Measurements from ENCODE around the gene FFAR3. TPM values are rescaled to one million over a fixed set of nuclear protein-coding genes. Genes with fewer than 3 reads are reported as not detected.
"Not testable (repeated sequence)": the region's sequence is repeated elsewhere in the genome, so short reads cannot be mapped to it uniquely, and the experiment has no call there.

FFAR3 gene
- polyA plus RNA-seq, 1 donor (not counting 4 experiments of a cell fraction or from before 2014, with no cell fraction given), result not detected

DNA sequence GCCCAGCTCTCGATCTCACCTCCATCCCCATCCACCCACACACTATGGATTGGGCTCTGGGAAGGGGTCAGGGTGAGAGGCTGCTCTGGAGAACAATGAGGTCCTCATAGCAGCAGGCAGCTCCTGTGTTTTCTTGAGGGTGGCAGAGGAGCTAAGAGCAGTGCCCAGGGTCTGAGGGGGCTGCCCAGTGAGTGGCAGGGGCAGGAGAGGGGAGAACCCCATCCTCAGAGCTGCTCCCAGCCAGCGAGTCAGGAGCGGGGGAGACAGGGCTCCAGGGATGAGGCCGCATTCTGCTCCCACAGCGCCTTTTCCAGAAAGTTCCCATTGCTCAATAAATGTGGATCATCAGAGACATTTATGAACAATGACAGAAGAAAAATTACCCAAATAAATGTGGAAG, 1.8 kb downstream of the FFAR3 start:
- H3K4me2 ChIP-seq (ENCODE audit: control insufficient read depth, extremely low read depth, insufficient read depth, low read depth, low read length); dilution Hi-C loops (cut with MboI; ENCODE audit: extremely low pct_ligation_motif_present, low sequenced_read_pairs); FAIRE-seq; H4K20me1 ChIP-seq (ENCODE audit: control insufficient read depth, extremely low read depth, insufficient read depth, low read length); H3K27me3 ChIP-seq (ENCODE audit: control insufficient read depth, extremely low read depth, insufficient read depth, low read length); H3K4me3 ChIP-seq (ENCODE audit: control insufficient read depth in 2 of 3, extremely low read depth in 1 of 3, insufficient read depth in 2 of 3, low read depth in 1 of 3, low read length in 3 of 3); DNase-seq (ENCODE audit: low read depth, low spot score); H3K4me1 ChIP-seq (ENCODE audit: control insufficient read depth, extremely low read depth, insufficient read depth, low read length); H3K36me3 ChIP-seq (ENCODE audit: control insufficient read depth in 2 of 2, extremely low read depth in 1 of 2, insufficient read depth in 2 of 2, low read length in 2 of 2); H3K79me2 ChIP-seq (ENCODE audit: control insufficient read depth, insufficient read depth, low read length); H3K9me3 ChIP-seq (ENCODE audit: control insufficient read depth, low read depth, low read length); H2AFZ ChIP-seq (ENCODE audit: control insufficient read depth, low read length); H3K9me1 ChIP-seq (ENCODE audit: control insufficient read depth, extremely low read depth, insufficient read depth, low read length); H3K9ac ChIP-seq (ENCODE audit: control insufficient read depth, extremely low read depth, insufficient read depth, low read length); H3K27ac ChIP-seq (ENCODE audit: control insufficient read depth, insufficient read depth, low read length): not testable (repeated sequence)

DNA sequence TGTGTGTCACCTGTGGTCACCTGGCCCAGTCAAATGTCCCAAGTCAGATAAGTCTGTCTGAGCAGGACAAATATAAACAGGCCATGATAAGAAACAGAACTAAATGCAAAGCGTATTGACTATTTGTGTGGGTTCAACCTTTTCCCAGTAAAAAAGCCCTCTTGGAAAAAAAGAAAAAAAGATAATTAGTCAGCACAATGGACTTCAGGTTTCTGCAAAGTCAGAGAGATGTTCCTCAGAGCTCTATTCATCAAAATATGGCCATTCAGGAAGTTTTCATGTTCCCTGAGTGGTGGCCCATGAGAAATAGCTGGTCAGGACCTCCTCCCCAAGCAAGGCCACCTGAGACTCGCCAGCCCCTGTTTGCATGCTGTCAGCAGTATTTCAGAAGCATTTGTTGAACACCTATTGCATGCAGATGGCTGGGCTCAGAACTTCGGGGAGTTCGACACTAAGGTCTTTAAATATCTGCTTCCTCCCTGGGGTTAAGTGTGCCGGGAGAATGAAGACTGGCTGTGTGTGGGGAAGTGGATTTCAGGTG, 2.7 kb downstream of the FFAR3 start:
- dilution Hi-C loops (cut with MboI; ENCODE audit: extremely low pct_ligation_motif_present, low sequenced_read_pairs), result no loop called here
- no peak for FAIRE-seq
- Histone ChIP-seq H3K4me3 (ENCODE audit: control insufficient read depth in 2 of 3, extremely low read depth in 1 of 3, insufficient read depth in 2 of 3, low read depth in 1 of 3, low read length in 3 of 3) (no peak overlapping the region), H3K4me2 (ENCODE audit: control insufficient read depth, extremely low read depth, insufficient read depth, low read depth, low read length) (no peak overlapping the region), H3K9ac (ENCODE audit: control insufficient read depth, extremely low read depth, insufficient read depth, low read length) (no peak overlapping the region), H3K36me3 (ENCODE audit: control insufficient read depth in 2 of 2, extremely low read depth in 1 of 2, insufficient read depth in 2 of 2, low read length in 2 of 2) (no peaks in the 10 kb centered on the region), H3K4me1 (ENCODE audit: control insufficient read depth, extremely low read depth, insufficient read depth, low read length) (no peaks in the 10 kb centered on the region), H2AFZ (ENCODE audit: control insufficient read depth, low read length) (no peak overlapping the region), H3K9me3 (ENCODE audit: control insufficient read depth, low read depth, low read length) (no peaks in the 10 kb centered on the region), H3K79me2 (ENCODE audit: control insufficient read depth, insufficient read depth, low read length) (no peaks in the 10 kb centered on the region), H3K9me1 (ENCODE audit: control insufficient read depth, extremely low read depth, insufficient read depth, low read length) (no peaks in the 10 kb centered on the region), H3K27me3 (ENCODE audit: control insufficient read depth, extremely low read depth, insufficient read depth, low read length) (peaks cover 6% of the 10 kb centered on the region), H4K20me1 (ENCODE audit: control insufficient read depth, extremely low read depth, insufficient read depth, low read length) (no peaks in the 10 kb centered on the region), H3K27ac (ENCODE audit: control insufficient read depth, insufficient read depth, low read length) (no peak overlapping the region)
- no peak for DNase-seq (ENCODE audit: low read depth, low spot score)
- no peak for TF ChIP-seq EZH2 (IDR thresholded peaks at IDR 0.05; ENCODE audit: low read length)
- TF ChIP-seq, protein P1, sequence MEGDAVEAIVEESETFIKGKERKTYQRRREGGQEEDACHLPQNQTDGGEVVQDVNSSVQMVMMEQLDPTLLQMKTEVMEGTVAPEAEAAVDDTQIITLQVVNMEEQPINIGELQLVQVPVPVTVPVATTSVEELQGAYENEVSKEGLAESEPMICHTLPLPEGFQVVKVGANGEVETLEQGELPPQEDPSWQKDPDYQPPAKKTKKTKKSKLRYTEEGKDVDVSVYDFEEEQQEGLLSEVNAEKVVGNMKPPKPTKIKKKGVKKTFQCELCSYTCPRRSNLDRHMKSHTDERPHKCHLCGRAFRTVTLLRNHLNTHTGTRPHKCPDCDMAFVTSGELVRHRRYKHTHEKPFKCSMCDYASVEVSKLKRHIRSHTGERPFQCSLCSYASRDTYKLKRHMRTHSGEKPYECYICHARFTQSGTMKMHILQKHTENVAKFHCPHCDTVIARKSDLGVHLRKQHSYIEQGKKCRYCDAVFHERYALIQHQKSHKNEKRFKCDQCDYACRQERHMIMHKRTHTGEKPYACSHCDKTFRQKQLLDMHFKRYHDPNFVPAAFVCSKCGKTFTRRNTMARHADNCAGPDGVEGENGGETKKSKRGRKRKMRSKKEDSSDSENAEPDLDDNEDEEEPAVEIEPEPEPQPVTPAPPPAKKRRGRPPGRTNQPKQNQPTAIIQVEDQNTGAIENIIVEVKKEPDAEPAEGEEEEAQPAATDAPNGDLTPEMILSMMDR (optimal IDR thresholded peaks at IDR 0.05 in 1 of 3, IDR thresholded peaks at IDR 0.05 in 1 of 3, conservative IDR thresholded peaks at IDR 0.05 in 1 of 3; ENCODE audit: extremely low read depth in 1 of 3, insufficient read depth in 2 of 3, low read length in 3 of 3), result no peak
